ENCODE measurements around the gene TP53INP2.
"Not testable (repeated sequence)": the region's sequence is repeated elsewhere in the genome, so short reads cannot be mapped to it uniquely, and the experiment has no call there.

The TP53INP2 gene

GRCh38 chr20:34715384-34715783 is 11.2 kb downstream of the TP53INP2 start:
- Histone ChIP-seq H3K27me3 (ENCODE audit: control insufficient read depth, insufficient read depth, low read length) (peaks cover 10% of the 10 kb centered on the region), H3K4me1 (ENCODE audit: control insufficient read depth, insufficient read depth, low read length) (peaks cover 1% of the 10 kb centered on the region), H3K36me3 (ENCODE audit: control insufficient read depth, insufficient read depth, low read length) (peaks cover 2% of the 10 kb centered on the region), H3K4me3 (ENCODE audit: low read depth, low read length) (no peak overlapping the region), H3K9ac (ENCODE audit: low read depth, low read length) (no peak overlapping the region), H3K9me3 (ENCODE audit: control insufficient read depth, insufficient read depth, low read length) (no peaks in the 10 kb centered on the region)

- Histone ChIP-seq H3K4me1 (ENCODE audit: control insufficient read depth, insufficient read depth, low read length) (no peaks in the 10 kb centered on the region), H3K4me3 (ENCODE audit: low read depth, low read length) (no peak overlapping the region), H3K9ac (ENCODE audit: low read depth, low read length) (no peak overlapping the region), H3K27me3 (ENCODE audit: control insufficient read depth, insufficient read depth, low read length) (no peaks in the 10 kb centered on the region), H3K36me3 (ENCODE audit: control insufficient read depth, insufficient read depth, low read length) (no peaks in the 10 kb centered on the region), H3K9me3 (ENCODE audit: control insufficient read depth, insufficient read depth, low read length) (no peaks in the 10 kb centered on the region)
Observed at GRCh38 chr20:34716921-34717229, 12.7 kb downstream of the TP53INP2 start.

GRCh38 chr20:34717230-34718095 is 13.3 kb downstream of the TP53INP2 start:
- Histone ChIP-seq H3K9me3 (ENCODE audit: control insufficient read depth, insufficient read depth, low read length) (no peaks in the 10 kb centered on the region), H3K4me3 (ENCODE audit: low read depth, low read length) (no peak overlapping the region), H3K36me3 (ENCODE audit: control insufficient read depth, insufficient read depth, low read length) (no peaks in the 10 kb centered on the region), H3K4me1 (ENCODE audit: control insufficient read depth, insufficient read depth, low read length) (no peaks in the 10 kb centered on the region), H3K9ac (ENCODE audit: low read depth, low read length) (no peak overlapping the region), H3K27me3 (ENCODE audit: control insufficient read depth, insufficient read depth, low read length) (no peaks in the 10 kb centered on the region)

GRCh38 chr20:34719242-34720017 is 15.3 kb downstream of the TP53INP2 start:
- H3K4me3 ChIP-seq (ENCODE audit: low read depth, low read length); H3K36me3 ChIP-seq (ENCODE audit: control insufficient read depth, insufficient read depth, low read length); H3K9ac ChIP-seq (ENCODE audit: low read depth, low read length); H3K4me1 ChIP-seq (ENCODE audit: control insufficient read depth, insufficient read depth, low read length); H3K27me3 ChIP-seq (ENCODE audit: control insufficient read depth, insufficient read depth, low read length); H3K9me3 ChIP-seq (ENCODE audit: control insufficient read depth, insufficient read depth, low read length): not testable (repeated sequence)

GRCh38 chr20:34720266-34720665 is 16.1 kb downstream of the TP53INP2 start:
- Histone ChIP-seq H3K9ac (ENCODE audit: low read depth, low read length) (no peak overlapping the region), H3K4me3 (ENCODE audit: low read depth, low read length) (no peak overlapping the region), H3K36me3 (ENCODE audit: control insufficient read depth, insufficient read depth, low read length) (peaks cover 2% of the 10 kb centered on the region), H3K4me1 (ENCODE audit: control insufficient read depth, insufficient read depth, low read length) (no peaks in the 10 kb centered on the region), H3K9me3 (ENCODE audit: control insufficient read depth, insufficient read depth, low read length) (no peaks in the 10 kb centered on the region), H3K27me3 (ENCODE audit: control insufficient read depth, insufficient read depth, low read length) (no peaks in the 10 kb centered on the region)

GRCh38 chr20:34722560-34722959 is 18.4 kb downstream of the TP53INP2 start:
- H3K36me3 ChIP-seq (ENCODE audit: control insufficient read depth, insufficient read depth, low read length); H3K9ac ChIP-seq (ENCODE audit: low read depth, low read length); H3K4me3 ChIP-seq (ENCODE audit: low read depth, low read length); H3K4me1 ChIP-seq (ENCODE audit: control insufficient read depth, insufficient read depth, low read length); H3K9me3 ChIP-seq (ENCODE audit: control insufficient read depth, insufficient read depth, low read length); H3K27me3 ChIP-seq (ENCODE audit: control insufficient read depth, insufficient read depth, low read length): not testable (repeated sequence)

GRCh38 chr20:34724172-34724571 is 20.0 kb downstream of the TP53INP2 start:
- Histone ChIP-seq H3K9me3 (ENCODE audit: control insufficient read depth, insufficient read depth, low read length) (no peaks in the 10 kb centered on the region), H3K36me3 (ENCODE audit: control insufficient read depth, insufficient read depth, low read length) (peaks cover 2% of the 10 kb centered on the region), H3K4me3 (ENCODE audit: low read depth, low read length) (no peak overlapping the region)

GRCh38 chr20:34729416-34729815 is 25.3 kb downstream of the TP53INP2 start:
- H3K4me1 ChIP-seq (ENCODE audit: control insufficient read depth, insufficient read depth, low read length), result no peaks in the 10 kb centered on the region
- no peaks in the 10 kb centered on the region for H3K27me3 ChIP-seq (ENCODE audit: control insufficient read depth, insufficient read depth, low read length)
- no peak overlapping the region for H3K9ac ChIP-seq (ENCODE audit: low read depth, low read length)
- H3K36me3 ChIP-seq (ENCODE audit: control insufficient read depth, insufficient read depth, low read length), result no peaks in the 10 kb centered on the region
- H3K4me3 ChIP-seq (ENCODE audit: low read depth, low read length), result no peak overlapping the region
- H3K9me3 ChIP-seq (ENCODE audit: control insufficient read depth, insufficient read depth, low read length), result no peaks in the 10 kb centered on the region

More at GRCh38 chr20:34724172-34724571, 20.0 kb downstream of the TP53INP2 start:
- H3K9ac ChIP-seq (ENCODE audit: low read depth, low read length), result no peak overlapping the region
- H3K4me1 ChIP-seq (ENCODE audit: control insufficient read depth, insufficient read depth, low read length), result no peaks in the 10 kb centered on the region
- no peaks in the 10 kb centered on the region for H3K27me3 ChIP-seq (ENCODE audit: control insufficient read depth, insufficient read depth, low read length)

- no peaks in the 10 kb centered on the region for H3K27me3 ChIP-seq (ENCODE audit: control insufficient read depth, insufficient read depth, low read length)
- no peaks in the 10 kb centered on the region for H3K36me3 ChIP-seq (ENCODE audit: control insufficient read depth, insufficient read depth, low read length)
Observed at GRCh38 chr20:34732523-34732922, 28.4 kb downstream of the TP53INP2 start.

GRCh38 chr20:34736106-34736735 is 32.1 kb downstream of the TP53INP2 start:
- Histone ChIP-seq H3K4me1 (ENCODE audit: control insufficient read depth, insufficient read depth, low read length) (no peaks in the 10 kb centered on the region), H3K4me3 (ENCODE audit: low read depth, low read length) (no peak overlapping the region), H3K9me3 (ENCODE audit: control insufficient read depth, insufficient read depth, low read length) (no peaks in the 10 kb centered on the region), H3K27me3 (ENCODE audit: control insufficient read depth, insufficient read depth, low read length) (no peaks in the 10 kb centered on the region), H3K36me3 (ENCODE audit: control insufficient read depth, insufficient read depth, low read length) (no peaks in the 10 kb centered on the region), H3K9ac (ENCODE audit: low read depth, low read length) (no peak overlapping the region)

More at GRCh38 chr20:34732523-34732922, 28.4 kb downstream of the TP53INP2 start:
- no peaks in the 10 kb centered on the region for H3K4me1 ChIP-seq (ENCODE audit: control insufficient read depth, insufficient read depth, low read length)
- no peak overlapping the region for H3K4me3 ChIP-seq (ENCODE audit: low read depth, low read length)
- no peak overlapping the region for H3K9ac ChIP-seq (ENCODE audit: low read depth, low read length)
- no peaks in the 10 kb centered on the region for H3K9me3 ChIP-seq (ENCODE audit: control insufficient read depth, insufficient read depth, low read length)

GRCh38 chr20:34743039-34743438 is 38.9 kb downstream of the TP53INP2 start:
- H3K4me3 ChIP-seq (ENCODE audit: low read depth, low read length), result no peak overlapping the region
- H3K9me3 ChIP-seq (ENCODE audit: control insufficient read depth, insufficient read depth, low read length), result no peaks in the 10 kb centered on the region
- peaks cover 8% of the 10 kb centered on the region for H3K36me3 ChIP-seq (ENCODE audit: control insufficient read depth, insufficient read depth, low read length)
- no peaks in the 10 kb centered on the region for H3K4me1 ChIP-seq (ENCODE audit: control insufficient read depth, insufficient read depth, low read length)
- no peak overlapping the region for H3K9ac ChIP-seq (ENCODE audit: low read depth, low read length)
- no peaks in the 10 kb centered on the region for H3K27me3 ChIP-seq (ENCODE audit: control insufficient read depth, insufficient read depth, low read length)
